Muscle of leg (tissue), 11 donors: ENCODE data around the gene NR2F1. TPM values are rescaled to one million over a fixed set of nuclear protein-coding genes. Genes with fewer than 3 reads are reported as not detected.
A peak's percentile ranks its signal among the peaks of the same experiment; 100 is the strongest.

Experiments
- DNase-seq: peaks from one replicate; pipeline ENCODE4 v3.0.0; 2013
- H3K27ac ChIP-seq: one replicate; pipeline ENCODE4 v1.5.1; 2013; ENCODE audit warnings: mild to moderate bottlenecking, low read length, control low read depth
- H3K27me3 ChIP-seq: one replicate; pipeline ENCODE4 v1.6.1; 2013; ENCODE audit warnings: low read length; ENCODE audit not compliant: control insufficient read depth, insufficient read depth
- H3K36me3 ChIP-seq: one replicate; pipeline ENCODE4 v1.6.1; 2013; ENCODE audit warnings: low read length; ENCODE audit not compliant: control insufficient read depth, insufficient read depth
- H3K4me1 ChIP-seq: one replicate; pipeline ENCODE4 v1.6.1; 2013; ENCODE audit warnings: low read length; ENCODE audit not compliant: control insufficient read depth, insufficient read depth
- H3K4me3 ChIP-seq: one replicate; pipeline ENCODE4 v1.5.1; 2013; ENCODE audit warnings: low read length, control low read depth
- H3K9me3 ChIP-seq: replicated peaks from 2 replicates; pipeline ENCODE4 v1.6.1; 2013; ENCODE audit warnings: low read depth, low read length; ENCODE audit not compliant: control insufficient read depth
- WGBS: methylation state at CpG from one replicate; pipeline ENCODE4 v1.1.5; 2013; ENCODE audit warnings: missing lambda C conversion rate; ENCODE audit not compliant: insufficient coverage; 5-methylcytosine and 5-hydroxymethylcytosine counted together
- polyA plus RNA-seq, 8 donors: library from polyadenylated mRNA; unstranded; fragments of 120-200 nt; gene quantifications; one replicate each; pipeline versions ENCODE4 v1.2.1 to v1.2.3, GENCODE V29; 2013; ENCODE audit warnings: inconsistent platforms in 1 of 8, low replicate concordance in 1 of 8; ENCODE audit not compliant: insufficient read length in 8 of 8, insufficient read depth in 1 of 8
- total RNA-seq: library from RNA; stranded (reverse); fragments of 120-200 nt; gene quantifications from one replicate; pipeline ENCODE4 v1.2.4, GENCODE V29; 2013

Gene NR2F1
- total and polyA plus RNA-seq, 9 donors = 1.8 to 17.3 (median 5.0) TPM

DNA sequence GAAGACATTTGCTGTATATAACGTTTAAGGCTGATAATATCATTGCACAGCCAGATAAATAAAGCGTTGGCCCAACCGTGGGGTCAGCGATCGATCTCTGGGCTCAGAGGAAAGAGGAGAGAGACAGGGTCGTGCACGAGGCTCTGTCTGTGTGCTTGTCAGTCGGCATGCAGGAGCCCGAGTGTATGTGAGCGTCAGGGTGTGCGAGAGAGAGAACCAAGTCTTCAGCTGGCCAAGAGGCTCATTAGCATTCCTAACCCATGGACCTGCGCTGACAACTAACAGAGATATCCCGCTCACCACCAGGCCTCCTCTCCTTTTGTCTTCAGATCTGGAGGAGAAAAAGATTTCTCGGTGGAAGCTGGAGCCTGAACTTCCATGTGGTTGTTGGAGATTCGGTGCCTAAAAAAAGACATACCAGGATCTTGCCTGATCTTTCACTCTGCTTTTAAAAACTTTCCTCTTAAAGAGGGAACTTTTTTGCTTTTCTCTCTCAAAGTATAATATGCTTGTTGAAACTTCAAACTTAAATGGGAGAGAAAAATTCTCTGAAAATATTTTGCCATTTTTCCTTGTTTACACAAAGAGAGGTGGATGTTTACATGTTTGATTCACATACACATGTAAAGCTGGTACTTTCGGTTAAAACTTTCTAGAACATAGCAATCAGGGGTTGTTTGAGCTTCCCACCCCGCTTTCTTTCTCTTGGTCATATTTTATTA lies 16.5 kb downstream of the NR2F1 start:
- 32% methylated on average over 5 of the region's 17 CpGs for WGBS

DNA sequence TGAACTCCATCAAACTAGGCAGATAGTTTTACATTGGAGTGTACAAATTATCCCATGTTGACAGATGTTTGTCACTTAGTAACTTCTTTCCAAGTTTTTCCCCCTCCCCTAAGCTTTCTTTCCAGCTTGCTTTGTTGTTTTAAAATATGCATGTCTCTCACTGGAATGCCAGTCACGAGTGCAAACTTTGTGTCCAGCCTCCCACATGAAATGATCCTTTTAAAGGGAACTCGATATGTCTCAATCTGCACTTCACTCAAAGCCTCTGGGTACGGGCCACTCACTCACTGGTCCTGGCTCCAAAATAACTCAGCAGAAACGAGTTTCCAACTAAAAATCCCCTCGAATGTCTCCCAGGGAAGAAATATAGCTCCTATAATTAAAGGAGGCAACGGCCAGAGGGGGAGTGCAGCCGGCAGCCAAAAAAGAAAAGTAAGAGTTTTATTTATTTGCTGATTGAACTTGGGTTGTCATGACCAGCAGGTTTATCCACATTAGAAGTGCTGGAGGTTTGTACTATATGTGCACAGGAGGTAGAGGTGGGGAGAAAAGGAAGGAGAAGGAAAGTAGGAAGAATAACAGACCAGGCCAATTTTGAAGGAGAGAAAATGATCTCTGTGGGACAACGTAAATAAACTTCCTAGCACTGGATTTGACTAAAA lies 17.5 kb downstream of the NR2F1 start:
- DNase-seq = no peak
- Histone ChIP-seq H3K27me3 (peaks cover 85% of the 10 kb centered on the region), H3K36me3 (no peaks in the 10 kb centered on the region), H3K27ac (no peak overlapping the region), H3K9me3 (no peaks in the 10 kb centered on the region), H3K4me1 (peaks cover 16% of the 10 kb centered on the region), H3K4me3 (no peak overlapping the region)
- WGBS = 28% methylated on average over 5 of the region's 8 CpGs

More for the DNA sequence above, 16.5 kb downstream of the NR2F1 start:
- Histone ChIP-seq H3K27me3 (peaks cover 89% of the 10 kb centered on the region), H3K4me1 (peaks cover 16% of the 10 kb centered on the region), H3K9me3 (peaks cover 2% of the 10 kb centered on the region), H3K27ac (no peak overlapping the region), H3K36me3 (no peaks in the 10 kb centered on the region), H3K4me3 (no peak overlapping the region)
- no peak for DNase-seq

DNA sequence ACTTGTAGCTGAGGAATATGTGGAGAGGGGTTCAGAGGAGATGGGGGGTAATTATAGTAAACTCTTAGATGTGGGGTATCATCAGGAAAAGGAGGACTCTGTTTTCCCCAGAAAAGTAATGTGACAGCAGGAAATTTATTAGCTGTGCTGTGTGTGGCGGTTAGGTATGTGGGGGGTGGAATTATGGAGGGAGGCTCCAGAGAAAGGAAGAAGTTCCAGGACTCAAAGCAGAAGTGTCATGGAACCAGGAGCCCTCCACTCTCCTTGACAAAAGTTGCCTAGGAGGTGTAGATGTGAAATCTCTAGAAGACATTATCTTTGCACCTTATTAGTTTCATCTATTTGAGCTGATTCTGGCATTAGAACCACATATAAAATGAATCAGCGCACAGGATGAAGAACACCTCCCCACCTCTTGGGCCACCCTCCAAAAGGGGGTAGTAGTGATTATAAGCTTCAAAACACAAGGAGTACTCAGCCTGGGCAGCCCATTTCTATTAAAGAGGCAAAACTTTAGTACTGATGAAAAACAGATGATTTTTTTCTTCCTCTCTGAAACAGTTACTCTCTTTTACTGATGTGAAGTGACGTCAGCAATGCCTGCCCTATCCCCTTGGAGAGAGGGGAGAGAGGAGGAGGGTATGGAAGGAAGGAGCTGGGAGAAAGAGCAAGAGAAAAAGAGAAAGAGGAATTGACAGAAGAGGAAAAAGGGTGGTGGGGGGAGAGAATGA lies 18.2 kb downstream of the NR2F1 start:
- Histone ChIP-seq H3K36me3 (no peaks in the 10 kb centered on the region), H3K4me1 (peaks cover 16% of the 10 kb centered on the region), H3K4me3 (no peak overlapping the region), H3K27me3 (peaks cover 85% of the 10 kb centered on the region), H3K9me3 (no peaks in the 10 kb centered on the region), H3K27ac (no peak overlapping the region)
- DNase-seq = no peak
- 57% methylated on average over 1 of the region's 3 CpGs for WGBS

DNA sequence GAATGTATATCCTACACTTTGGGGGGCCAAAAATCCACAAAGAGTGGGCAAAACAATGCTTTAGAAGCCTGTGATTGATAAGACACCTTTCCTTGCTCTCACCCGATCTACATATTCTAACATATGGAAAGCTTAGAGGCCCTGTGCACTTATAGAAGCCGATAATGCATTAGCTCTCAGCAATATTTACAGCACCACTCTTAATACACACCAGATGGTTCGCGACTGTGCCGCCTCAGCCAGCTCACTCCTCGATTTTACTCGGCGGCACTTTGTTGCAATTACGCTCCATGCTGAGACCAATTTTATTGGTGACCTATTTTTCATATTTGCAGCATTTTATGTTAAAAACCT lies 18.8 kb downstream of the NR2F1 start:
- Histone ChIP-seq H3K4me1 (peaks cover 12% of the 10 kb centered on the region), H3K9me3 (no peaks in the 10 kb centered on the region), H3K36me3 (no peaks in the 10 kb centered on the region), H3K27ac (no peak overlapping the region), H3K27me3 (peaks cover 80% of the 10 kb centered on the region), H3K4me3 (no peak overlapping the region)
- 28% methylated on average over 8 of the region's 9 CpGs for WGBS
- no peak for DNase-seq

DNA sequence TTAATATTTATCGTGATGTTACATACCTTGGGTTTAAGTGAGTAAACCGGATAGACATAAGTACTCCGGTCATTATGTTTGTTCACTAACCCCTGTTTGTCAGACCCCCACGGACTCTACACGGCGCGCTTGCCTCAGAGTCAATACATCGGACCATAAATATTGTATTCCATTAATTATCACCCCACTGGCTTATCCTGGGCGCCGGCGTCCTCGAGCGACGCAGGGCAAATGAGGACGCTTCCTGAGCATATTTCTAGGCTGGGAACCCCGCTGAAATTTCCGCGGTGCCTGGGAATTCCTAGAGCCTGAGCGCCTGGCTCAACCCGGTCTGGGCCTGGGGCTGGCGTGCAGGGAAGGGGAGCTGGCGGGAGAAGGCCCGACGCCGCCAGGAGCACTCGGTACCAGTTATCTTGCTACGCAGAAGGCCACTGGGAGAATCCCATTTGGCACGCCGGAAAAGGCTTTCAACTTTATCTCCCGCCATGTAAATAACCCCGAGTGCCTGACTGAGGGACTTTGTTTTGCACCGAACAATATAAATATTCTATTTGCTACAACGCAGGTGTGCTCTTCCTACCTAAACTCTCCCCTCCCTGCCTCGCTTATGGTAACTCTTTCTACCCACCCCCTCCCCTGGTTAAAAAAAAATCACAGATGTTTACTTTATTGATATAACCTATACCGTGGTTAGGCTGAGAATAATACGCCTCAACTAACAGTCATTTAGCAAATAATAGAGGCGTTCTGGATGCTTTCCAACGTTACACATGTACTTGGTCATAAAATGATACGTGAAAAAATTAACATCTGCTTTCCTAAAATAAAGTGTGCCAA lies 19.4 kb downstream of the NR2F1 start:
- 25% methylated on average over 30 of the region's 39 CpGs for WGBS

DNA sequence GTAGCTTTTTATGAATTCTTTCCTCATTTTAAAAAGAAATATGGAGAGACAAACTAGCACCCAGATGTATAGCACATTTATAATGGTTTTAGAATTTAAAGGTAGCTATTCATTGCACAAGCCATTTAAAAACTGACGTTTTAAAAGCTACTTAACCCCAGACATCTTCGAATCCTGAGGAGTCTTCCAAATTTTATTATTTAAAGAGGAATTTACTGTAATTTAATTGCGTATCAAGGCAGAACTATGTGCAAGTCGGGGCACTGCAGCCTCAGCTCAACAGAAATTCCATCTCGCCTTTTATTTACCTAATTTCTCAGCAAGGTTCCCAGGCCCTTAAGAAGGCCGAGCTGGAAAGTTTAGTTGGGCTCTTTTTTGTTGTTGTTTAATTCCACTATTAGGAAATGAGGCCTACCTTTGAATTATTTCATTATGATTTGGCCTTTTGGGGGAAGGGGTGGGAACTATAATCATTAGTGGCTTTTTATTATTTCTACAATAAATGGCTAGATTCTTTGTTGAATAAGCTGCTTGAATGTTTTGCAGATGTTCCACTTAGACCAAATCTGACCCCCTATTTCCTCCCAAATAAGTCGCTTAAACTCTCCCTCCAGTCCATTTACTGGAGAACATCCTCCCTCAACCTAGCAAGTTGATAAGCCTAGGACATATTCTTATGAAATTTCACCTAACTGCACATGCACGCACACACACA lies 20.2 kb downstream of the NR2F1 start:
- Histone ChIP-seq H3K27ac (no peak overlapping the region), H3K4me1 (peaks cover 11% of the 10 kb centered on the region), H3K9me3 (no peaks in the 10 kb centered on the region), H3K27me3 (peaks cover 77% of the 10 kb centered on the region), H3K4me3 (no peak overlapping the region), H3K36me3 (no peaks in the 10 kb centered on the region)
- DNase-seq = no peak
- no CpG with 5 or more reads among the region's 8 CpGs for WGBS

More for the DNA sequence above, 19.4 kb downstream of the NR2F1 start:
- H3K27ac ChIP-seq = no peak overlapping the region
- H3K36me3 ChIP-seq = no peaks in the 10 kb centered on the region
- H3K4me1 ChIP-seq = peaks cover 11% of the 10 kb centered on the region
- H3K27me3 ChIP-seq = peaks cover 77% of the 10 kb centered on the region
- no peak for DNase-seq
- H3K9me3 ChIP-seq = no peaks in the 10 kb centered on the region
- H3K4me3 ChIP-seq = no peak overlapping the region

DNA sequence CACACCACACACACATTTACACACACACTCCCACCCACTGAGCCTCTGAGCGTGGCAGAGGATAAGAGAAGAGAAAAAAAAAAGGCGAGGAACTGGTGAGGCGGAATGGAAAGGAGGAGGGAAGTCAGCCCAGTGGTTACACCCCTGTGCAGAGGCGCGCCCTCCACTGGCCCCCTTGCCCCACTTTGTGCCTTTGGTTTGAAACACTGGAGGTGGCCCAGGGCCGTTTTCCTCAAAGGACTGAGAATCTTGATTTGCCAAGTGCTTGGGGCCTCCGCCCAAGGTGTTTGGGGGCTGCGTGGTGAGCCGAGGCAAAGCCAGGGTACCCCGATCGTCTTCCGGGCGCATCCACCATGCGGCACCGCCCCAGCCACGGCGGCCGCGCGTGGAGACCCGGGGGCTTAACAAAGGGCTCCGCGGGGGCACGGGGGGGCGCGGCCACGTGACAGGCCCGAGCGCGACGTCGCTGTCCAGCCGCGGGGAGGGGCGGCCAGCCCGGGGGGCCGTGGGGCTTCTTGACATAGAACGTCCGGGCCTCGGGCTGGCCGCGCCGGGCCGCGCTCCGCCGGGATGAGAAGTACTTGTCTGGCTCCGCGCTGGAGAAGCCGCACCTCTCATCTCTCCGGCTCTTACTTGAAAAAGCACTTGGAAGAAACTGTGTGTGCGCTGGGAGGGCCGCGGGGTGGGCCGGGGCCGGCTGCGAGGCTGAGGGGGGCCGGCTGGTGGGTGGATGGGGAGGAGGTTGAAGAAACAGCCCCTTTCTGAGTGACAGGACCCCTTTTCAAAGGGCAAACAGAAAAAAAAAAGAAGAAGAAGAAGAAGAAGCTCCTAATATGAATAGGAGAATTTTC lies 21.0 kb downstream of the NR2F1 start:
- 2% methylated on average over 40 of the region's 58 CpGs for WGBS
- Histone ChIP-seq H3K36me3 (no peaks in the 10 kb centered on the region), H3K27ac (no peak overlapping the region), H3K27me3 (peaks cover 73% of the 10 kb centered on the region), H3K4me1 (peaks cover 9% of the 10 kb centered on the region), H3K4me3 (no peak overlapping the region), H3K9me3 (no peaks in the 10 kb centered on the region)
- DNase-seq = peak; percentile 54

DNA sequence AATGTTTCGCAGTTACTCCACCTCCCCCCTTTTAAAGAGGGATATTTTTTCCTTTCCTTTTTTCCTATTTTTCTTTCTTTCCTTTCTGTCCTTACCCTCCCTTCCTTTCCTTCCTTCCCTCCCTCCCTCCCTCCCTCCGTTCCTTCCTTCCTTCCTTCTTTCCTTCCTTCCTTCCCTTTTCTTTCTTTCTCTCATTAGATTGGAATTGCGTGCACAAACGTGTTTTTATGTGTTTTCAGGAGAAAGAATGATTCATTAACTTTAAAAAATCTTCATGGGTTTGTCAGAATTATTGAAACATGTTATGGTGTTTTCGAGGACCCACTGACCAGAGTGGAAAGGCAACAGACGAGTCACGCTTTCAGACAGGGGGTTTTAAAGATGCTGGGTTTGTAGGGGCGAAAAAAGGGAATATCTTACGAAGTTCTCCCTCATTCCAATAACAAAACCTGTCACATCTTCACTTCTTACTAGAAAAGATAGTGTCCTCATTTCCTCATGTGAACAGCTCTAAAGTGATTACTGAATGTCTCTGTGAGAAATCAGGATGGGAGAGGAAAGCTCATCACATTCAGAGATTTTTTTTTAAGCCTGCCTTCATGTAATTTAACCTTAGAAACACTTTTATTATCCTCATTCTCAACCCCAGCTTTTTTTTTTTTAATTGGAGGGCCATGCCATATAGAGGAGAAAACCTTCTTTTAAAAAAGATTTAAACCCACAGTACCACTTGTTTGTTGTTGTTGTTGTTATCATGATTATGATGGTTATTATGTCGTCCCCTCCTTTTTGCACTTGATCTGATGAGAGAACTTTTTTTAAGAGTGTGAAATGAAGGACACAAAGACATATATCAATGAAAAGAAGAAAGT lies 21.9 kb downstream of the NR2F1 start:
- no peak for DNase-seq
- H3K27me3 ChIP-seq = peaks cover 70% of the 10 kb centered on the region
- H3K4me1 ChIP-seq = peaks cover 9% of the 10 kb centered on the region
- H3K36me3 ChIP-seq = no peaks in the 10 kb centered on the region
- H3K4me3 ChIP-seq = no peak overlapping the region
- no peaks in the 10 kb centered on the region for H3K9me3 ChIP-seq
- no peak overlapping the region for H3K27ac ChIP-seq
- no CpG with 5 or more reads among the region's 10 CpGs for WGBS
